Peyer's patch (tissue), 4 donors: Measurements from ENCODE around the gene RNF125.

Experiments used
- POLR2A ChIP-seq, 2 donors: fragments of 450-650 bp; IDR thresholded peaks; one replicate each; pipeline ENCODE4 v1.5.1; 2017; ENCODE audit warnings: antibody characterized with exemption in 2 of 2, mild to moderate bottlenecking in 2 of 2, moderate library complexity in 2 of 2
- TF ChIP-seq, protein P1 (sequence below), 6 experiments: fragments of 450-650 bp in 4 of 6; fragments of 200-600 bp in 2 of 6; sonication (generic) in 1 of 6; IDR thresholded peaks; one replicate each; pipeline ENCODE4 v1.5.1; 2017 to 2019; ENCODE audit warnings: antibody characterized with exemption in 6 of 6, mild to moderate bottlenecking in 3 of 6, moderate library complexity in 1 of 6

DNA sequence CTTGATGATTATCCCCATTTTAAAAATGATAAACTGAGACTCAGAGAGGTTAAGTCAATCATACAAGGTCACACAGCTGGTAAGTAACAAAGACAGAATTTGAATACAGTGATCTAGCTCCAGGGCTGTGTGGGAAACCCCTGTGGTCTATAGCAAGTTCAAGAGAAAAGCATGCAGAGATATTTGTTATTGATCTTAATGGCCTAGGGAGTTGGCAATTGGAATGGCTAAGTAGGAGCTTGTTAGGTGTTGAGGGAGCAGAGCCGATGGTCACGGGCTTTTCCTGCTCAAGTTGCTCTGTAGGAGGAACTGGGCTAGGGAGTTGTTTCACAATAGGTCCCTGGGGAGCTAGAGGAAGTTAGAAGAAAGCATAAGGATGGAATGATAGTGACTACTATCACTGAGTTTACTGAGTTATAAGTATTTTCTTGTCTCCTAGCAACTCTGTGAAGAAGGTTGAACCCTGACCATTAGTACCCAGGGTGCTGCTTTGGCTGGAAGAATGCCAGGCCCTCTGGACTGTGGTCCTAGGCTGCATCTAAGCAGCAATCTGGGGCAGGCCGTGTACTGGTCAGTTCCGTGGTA lies 30.0 kb downstream of the RNF125 start:
- TF ChIP-seq, protein P1, sequence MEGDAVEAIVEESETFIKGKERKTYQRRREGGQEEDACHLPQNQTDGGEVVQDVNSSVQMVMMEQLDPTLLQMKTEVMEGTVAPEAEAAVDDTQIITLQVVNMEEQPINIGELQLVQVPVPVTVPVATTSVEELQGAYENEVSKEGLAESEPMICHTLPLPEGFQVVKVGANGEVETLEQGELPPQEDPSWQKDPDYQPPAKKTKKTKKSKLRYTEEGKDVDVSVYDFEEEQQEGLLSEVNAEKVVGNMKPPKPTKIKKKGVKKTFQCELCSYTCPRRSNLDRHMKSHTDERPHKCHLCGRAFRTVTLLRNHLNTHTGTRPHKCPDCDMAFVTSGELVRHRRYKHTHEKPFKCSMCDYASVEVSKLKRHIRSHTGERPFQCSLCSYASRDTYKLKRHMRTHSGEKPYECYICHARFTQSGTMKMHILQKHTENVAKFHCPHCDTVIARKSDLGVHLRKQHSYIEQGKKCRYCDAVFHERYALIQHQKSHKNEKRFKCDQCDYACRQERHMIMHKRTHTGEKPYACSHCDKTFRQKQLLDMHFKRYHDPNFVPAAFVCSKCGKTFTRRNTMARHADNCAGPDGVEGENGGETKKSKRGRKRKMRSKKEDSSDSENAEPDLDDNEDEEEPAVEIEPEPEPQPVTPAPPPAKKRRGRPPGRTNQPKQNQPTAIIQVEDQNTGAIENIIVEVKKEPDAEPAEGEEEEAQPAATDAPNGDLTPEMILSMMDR (IDR thresholded peaks at IDR 0.05), result no peak
- TF ChIP-seq POLR2A (IDR thresholded peaks at IDR 0.05), result peak in 1 of 2 donors; percentile 17
